Amniotic epithelial cell (primary cell): ENCODE measurements around the gene ETDC.
"Not testable (repeated sequence)": the region's sequence is repeated elsewhere in the genome, so short reads cannot be mapped to it uniquely, and the experiment has no call there.

Experiments
- DNase-seq: peaks from one replicate; pipeline ENCODE4 v3.0.0-alpha.2; 2010; ENCODE audit warnings: low read depth

The ETDC gene

DNA sequence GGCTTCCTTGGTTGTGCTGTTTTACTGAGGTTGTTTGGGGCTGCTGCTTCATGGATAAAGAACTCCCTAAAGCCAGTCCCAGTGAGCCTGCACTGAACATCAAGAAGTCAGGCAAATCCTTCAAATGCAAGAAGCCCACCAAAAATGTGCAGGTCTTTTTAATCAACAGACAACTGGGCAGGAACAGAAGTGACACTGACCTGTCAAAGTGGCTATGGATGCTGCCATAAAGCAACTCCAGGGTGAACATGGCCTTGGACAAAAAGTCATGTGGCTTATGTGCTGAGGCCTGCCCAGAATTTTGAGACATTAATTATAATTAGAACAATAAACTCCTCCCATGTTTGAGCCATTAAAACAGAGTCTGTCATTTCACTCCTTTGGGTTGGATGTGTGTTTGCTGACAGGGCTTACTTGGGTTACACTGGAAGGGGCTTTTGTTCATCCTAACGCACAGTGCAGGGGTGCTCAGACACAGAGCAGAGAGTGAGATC is at the start of gene ETDC:
Gene ETDC (plus strand): TSS at position 51 of the 494 bp plus-strand sequence. CDS start 0 bp downstream, at position 51.
- no peak for DNase-seq

DNA sequence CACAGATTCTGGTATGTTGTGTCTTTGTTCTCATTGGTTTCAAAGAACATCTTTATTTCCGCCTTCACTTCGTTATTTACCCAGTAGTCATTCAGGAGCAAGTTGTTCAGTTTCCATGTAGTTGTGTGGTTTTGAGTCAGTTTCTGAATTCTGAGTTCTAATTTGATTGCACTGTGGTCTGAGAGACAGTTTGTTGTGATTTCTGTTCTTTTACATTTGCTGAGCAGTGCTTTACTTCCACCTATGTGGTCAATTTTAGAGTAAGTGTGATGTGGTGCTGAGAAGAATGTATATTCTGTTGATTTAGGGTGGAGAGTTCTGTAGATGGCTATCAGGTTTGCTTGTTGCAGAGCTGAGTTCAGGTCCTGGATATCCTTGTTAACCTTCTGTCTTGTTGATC is 48.3 kb upstream of the ETDC start:
- DNase-seq: not testable (repeated sequence)

DNA sequence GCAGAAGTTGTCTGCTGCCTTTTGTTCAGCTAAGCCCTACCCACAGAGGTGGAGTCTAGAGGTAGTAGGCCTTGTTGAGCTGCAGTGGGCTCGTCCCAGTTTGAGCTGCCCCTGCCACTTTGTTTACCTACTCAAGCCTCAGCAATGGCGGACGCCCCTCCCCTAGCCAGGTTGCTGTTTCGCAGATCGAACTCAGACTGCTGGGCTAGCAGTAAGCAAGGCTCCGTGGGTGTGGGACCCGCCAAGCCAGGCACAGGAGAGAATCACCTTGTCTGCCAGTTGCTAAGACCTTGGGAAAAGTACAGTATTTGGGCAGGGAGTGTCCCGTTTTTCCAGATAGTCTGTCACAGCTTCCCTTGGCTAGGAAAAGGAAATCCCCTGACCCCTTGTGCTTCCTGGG is 45.9 kb upstream of the ETDC start:
- not testable (repeated sequence) for DNase-seq

- DNase-seq: no peak
Observed at GRCh38 chrX:135264206-135264605, 45.1 kb upstream of the ETDC start.

DNA sequence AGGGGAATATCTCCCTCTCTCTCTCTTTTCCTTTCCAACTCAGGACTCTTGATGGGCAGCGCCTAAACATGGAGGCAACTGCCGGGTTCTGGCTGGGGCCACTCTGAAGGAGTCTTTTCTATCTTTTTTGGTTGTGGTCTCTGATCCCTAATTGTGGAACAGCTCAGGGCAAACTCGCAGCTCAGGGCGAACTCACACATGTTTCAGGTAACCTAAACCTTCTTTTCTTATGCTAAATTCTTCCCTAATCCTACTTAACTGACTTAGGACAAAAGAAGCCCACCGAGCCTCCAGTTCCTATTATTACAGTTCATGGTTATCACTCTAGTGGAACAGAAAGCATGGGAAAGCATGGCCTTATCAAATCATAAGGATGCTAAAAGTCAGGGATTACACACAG is 36.1 kb upstream of the ETDC start:
- no peak for DNase-seq

GRCh38 chrX:135275973-135276372 is 33.3 kb upstream of the ETDC start:
- no peak for DNase-seq

DNA sequence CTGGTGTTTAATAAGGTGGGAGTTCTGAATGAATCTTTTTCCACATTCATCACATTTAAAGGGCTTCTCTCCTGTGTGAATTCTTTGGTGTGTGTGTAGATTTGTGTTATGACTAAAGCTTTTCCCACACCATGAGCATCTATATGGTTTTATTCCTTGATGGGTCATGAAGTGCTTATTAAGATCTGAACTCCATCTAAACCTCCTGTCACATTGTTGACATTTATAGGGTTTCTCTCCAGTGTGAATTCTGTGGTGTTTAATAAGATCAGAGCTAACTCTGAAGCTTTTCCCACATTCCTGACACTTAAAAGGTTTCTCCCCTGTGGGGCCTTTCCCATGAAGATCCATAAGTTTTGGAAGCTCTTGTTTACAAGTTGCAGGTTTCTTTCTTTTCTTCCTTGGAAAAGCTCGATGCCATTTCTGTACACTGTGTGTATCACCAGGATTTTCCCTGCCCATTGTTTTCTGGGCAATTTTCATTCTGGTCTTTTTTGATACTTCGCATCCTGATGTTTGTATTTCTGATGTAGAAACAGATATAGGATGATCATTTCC is 21.9 kb upstream of the ETDC start:
- DNase-seq: no peak

GRCh38 chrX:135295238-135295943 is 13.9 kb upstream of the ETDC start:
- DNase-seq: peak; percentile 31

- no peak for DNase-seq
Observed at GRCh38 chrX:135295944-135296305, 13.4 kb upstream of the ETDC start.

DNA sequence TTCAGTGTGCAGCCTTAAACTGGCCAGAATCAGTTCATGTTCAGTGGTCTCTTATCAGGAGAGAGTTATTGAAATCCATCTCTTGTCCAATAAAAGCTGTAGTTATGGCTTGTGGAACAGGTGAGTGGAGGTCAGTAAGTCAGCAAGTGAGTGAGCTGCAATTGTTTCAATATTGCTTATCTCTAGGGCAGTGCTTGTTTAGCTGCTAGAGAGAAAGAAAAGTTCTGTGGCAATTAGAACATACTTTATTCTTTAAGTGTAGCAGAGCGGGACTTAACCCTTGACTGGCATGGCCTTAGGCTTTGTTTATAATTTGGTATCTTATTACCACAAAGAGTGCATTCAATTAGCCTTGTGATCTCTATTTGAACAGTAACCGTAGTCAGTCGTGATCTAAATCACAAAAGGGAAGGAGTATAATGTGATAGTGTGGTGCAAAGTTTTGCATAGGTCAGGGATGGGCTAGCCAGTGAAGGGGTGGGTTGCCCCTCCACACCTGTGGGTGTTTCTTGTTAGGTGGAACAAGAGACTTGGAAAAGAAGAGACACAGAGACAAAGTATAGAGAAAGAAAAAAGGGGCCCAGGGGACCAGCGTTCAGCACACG is 6.9 kb upstream of the ETDC start:
- no peak for DNase-seq

- DNase-seq: no peak
Observed at GRCh38 chrX:135304741-135305140, 4.5 kb upstream of the ETDC start.

GRCh38 chrX:135307171-135307570 is 2.1 kb upstream of the ETDC start:
- DNase-seq: no peak

DNA sequence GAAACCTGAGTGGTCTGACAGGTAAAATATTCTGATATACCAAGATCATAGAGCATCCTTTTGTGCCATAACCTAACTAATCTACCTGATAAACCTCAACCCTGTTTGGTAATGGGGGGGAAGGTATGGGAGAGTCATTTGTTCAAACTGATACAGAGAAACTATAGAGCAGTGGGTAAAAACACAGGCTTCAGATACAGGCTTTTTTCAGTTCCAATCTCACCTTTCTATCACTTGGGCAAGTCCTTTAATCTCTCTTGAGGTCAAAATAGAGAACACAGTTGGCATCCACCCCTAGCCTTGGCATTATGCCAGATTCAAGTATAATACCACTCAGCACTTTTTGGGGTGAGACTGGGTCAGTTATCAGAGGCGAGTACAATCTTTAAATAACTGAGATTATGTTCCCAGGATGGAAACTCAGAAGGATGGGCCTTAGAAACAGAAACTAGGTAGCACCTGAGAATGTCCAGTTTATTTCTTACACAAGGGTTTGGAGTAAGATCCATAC is 880 bp upstream of the ETDC start:
- DNase-seq: no peak

DNA sequence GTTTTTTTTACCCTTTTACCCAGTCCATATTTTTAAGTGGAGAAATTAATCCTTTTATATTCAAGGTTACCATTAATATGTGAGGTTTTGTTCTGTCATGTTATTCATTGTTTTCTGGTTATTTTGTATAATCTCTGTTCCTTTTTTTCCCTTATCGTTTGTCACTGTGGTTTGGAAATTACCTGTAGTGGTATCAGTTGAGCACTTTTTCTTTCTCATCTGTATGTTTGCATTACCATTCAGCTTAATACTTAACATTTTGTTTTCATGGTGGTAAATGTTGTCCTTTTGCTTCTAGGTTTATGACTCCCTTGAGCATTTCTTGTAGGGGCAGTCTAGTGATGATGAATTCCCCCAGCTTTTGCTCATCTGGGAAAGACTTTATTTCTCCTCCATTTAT is 6.6 kb downstream of the ETDC start:
- DNase-seq: no peak

DNA sequence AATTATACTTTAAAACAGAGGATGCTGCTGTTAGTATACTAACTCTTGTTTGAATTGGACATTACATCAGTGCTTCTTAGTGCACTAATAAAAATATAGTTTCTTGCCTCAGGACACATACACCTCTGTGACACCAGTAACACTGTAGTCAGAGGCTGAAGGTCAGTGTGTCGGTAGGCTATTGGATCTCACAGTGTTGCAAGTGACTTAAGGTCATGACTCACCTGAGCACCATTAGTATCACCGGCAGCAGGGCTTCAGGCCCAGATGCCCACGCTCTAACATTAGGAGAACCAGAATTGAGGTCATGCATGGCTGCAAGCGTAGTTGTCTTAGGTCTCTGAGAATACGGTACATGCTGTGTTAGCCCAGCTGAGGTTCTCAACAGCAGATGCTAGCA is 15.2 kb downstream of the ETDC start:
- DNase-seq: no peak

DNA sequence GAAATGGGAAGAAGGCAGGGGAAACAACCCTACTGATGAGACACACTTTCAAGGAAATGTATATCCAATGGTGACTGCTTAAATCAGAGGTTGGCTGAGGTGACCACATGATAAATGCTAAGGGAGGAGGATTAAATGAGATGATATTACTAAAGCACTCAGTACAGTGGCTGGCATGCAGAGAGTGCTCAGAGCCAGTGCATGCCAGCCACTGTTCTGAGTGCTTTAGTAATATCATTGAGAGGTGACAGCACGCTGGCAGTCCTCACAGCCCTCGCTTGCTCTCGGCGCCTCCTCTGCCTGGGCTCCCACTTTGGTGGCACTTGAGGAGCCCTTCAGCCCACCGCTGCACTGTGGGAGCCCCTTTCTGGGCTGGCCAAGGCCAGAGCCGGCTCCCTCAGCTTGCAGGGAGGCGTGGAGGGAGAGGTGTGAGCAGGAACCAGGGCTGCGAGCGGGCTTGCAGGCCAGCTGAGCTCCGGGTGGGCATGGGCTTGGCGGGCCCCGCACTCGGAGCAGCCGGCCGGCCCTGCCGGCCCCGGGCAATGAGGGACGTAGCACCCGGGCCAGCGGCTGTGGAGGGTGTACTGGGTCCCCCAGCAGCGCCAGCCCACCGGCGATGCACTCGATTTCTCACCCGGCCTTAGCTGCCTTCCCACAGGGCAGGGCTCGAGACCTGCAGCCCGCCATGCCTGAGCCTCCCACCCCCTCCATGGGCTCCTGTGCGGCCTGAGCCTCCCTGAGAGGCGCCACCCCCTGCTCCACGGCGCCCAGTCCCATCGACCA is 15.9 kb downstream of the ETDC start:
- not testable (repeated sequence) for DNase-seq

DNA sequence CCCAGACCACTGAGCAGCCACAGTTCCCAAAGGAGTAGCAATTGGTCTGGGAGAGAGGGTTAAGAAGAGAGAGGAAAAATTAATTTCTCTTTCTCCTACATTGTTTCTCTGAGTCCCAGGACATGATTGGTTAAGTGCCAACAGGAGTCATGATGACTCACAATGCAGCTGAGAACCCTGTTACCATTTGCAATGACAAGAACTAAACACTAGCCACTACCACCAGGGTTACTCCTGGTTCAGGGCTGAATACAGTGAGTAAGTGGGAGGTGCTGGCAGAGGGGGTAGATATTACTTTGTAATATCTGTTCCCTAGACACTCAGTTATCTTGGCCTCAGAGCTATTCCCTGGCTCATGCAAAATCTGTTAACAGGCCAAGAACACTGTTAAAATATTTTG is 18.0 kb downstream of the ETDC start:
- DNase-seq: peak; percentile 83

GRCh38 chrX:135328421-135329005 is 19.2 kb downstream of the ETDC start:
- peak; percentile 3 for DNase-seq

- DNase-seq: no peak
Observed at GRCh38 chrX:135330706-135331105, 21.4 kb downstream of the ETDC start.

DNA sequence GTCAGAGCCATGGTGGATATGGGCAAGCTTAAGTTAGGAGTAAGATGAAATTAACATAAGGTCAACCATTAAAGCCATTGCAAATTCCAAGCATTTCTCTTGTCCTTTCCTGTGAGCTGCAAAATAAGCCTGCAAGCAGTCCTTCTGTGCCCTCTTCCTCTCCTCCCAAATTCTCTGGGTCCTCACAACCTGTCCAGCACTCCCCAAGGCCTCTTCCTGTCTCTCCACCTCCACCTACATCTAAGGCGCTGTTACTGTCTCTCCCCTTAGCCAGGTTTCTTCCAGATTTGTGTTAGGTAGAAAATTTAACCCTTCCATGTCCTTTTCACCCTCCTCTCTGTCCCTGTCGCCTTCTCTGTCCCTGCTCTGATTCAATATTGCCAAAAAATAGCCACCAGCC is 22.2 kb downstream of the ETDC start:
- no peak for DNase-seq

DNA sequence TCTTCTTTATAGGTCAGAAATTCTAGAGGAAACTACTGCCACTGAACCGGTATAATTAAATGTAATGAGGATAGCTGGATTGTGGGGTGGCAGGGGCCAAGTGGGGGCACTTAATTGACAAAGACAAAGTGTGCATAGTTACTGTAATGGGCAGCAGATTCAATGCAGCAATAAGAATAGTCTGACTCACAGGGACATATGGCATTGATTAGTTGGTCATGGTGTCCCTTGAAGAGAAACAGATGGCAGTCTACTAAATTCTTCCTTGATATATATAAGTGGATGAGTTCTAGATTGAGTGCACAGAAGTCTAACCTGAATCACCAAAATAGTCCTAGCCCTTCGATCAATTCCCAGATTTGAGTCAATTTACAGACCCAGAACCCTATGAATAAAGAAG is 31.6 kb downstream of the ETDC start:
- DNase-seq: no peak

DNA sequence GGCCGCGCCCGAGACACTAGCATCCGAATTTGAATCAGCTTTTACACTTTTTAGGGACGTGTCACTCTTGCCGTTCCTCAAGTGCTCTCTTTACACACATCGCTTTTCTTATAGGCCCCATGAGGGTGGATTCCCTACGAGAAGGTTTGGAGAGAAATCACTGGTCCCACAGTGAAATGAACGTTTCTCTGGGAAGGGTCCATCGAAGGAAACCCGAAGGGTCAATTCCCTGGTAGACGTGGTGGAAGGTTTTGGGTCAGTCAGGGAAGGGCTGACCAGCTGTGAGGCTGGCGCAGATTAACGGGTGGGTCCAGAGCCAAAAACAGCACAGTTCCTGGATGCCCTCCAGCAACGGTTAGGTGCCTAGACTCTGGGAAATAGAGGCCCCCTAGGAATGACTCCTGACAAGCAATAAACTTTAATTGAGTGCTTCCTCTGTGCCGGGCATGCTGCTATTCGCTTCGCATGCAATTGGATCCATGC is 35.9 kb downstream of the ETDC start:
- DNase-seq: peak; percentile 7
